GM23338 (cell line): Measurements from ENCODE around the gene PTH. TPM values are rescaled to one million over a fixed set of nuclear protein-coding genes. Genes with fewer than 3 reads are reported as not detected.
A peak's percentile ranks its signal among the peaks of the same experiment; 100 is the strongest.

ENCODE experiments used
- ATAC-seq: fragments of 200-7000 bp; cut with Tn5 transposase; 3 replicates; pipeline ENCODE4 v1.9.1; 2020
- DNase-seq: peaks from one replicate; pipeline ENCODE4 v3.0.0-alpha.2; 2015; ENCODE audit warnings: low spot score
- H2AFZ ChIP-seq: fragments of 200-600 bp; sonication (generic); 2 replicates; pipeline ENCODE4 v1.8.0; 2016; ENCODE audit warnings: antibody characterized with exemption, mild to moderate bottlenecking, moderate library complexity
- H3F3A ChIP-seq: fragments of 200-600 bp; sonication (generic); replicated peaks from 2 replicates; pipeline ENCODE4 v1.8.0; 2017; ENCODE audit warnings: antibody characterized with exemption, mixed run types, low read depth
- H3K27ac ChIP-seq: fragments of 200-600 bp; sonication (generic); 2 replicates; pipeline ENCODE4 v1.6.1; 2016; ENCODE audit warnings: low read depth
- H3K27me3 ChIP-seq: fragments of 200-600 bp; sonication (generic); 2 replicates; pipeline ENCODE4 v1.8.0; 2016; ENCODE audit warnings: mild to moderate bottlenecking, mixed run types, moderate library complexity; ENCODE audit not compliant: insufficient read depth
- H3K36me3 ChIP-seq: fragments of 200-600 bp; sonication (generic); 2 replicates; pipeline ENCODE4 v1.8.0; 2016; ENCODE audit warnings: mild to moderate bottlenecking; ENCODE audit not compliant: insufficient read depth
- H3K4me1 ChIP-seq: fragments of 200-600 bp; sonication (generic); 2 replicates; pipeline ENCODE4 v1.8.0; 2016; ENCODE audit warnings: mild to moderate bottlenecking, moderate library complexity; ENCODE audit not compliant: insufficient read depth
- H3K4me2 ChIP-seq: fragments of 200-600 bp; sonication (generic); 2 replicates; pipeline ENCODE4 v1.7.1; 2017; ENCODE audit warnings: mixed run types
- H3K4me3 ChIP-seq: fragments of 200-600 bp; sonication (generic); 2 replicates; pipeline ENCODE4 v1.6.1; 2016; ENCODE audit warnings: mixed run types
- H3K79me2 ChIP-seq: fragments of 200-600 bp; sonication (generic); replicated peaks from 2 replicates; pipeline ENCODE4 v1.8.0; 2017; ENCODE audit warnings: mild to moderate bottlenecking; ENCODE audit not compliant: insufficient read depth
- H3K9me2 ChIP-seq: fragments of 200-600 bp; sonication (generic); 2 replicates; pipeline ENCODE4 v1.8.0; 2017; ENCODE audit not compliant: insufficient read depth
- H4K20me1 ChIP-seq: fragments of 200-600 bp; sonication (generic); replicated peaks from 2 replicates; pipeline ENCODE4 v1.8.0; 2017; ENCODE audit warnings: mild to moderate bottlenecking; ENCODE audit not compliant: insufficient read depth
- H3K27ac Mint-ChIP-seq: 2 replicates; pipeline ENCODE4 v1.8.0; 2020; ENCODE audit warnings: inconsistent platforms, mild to moderate bottlenecking, moderate library complexity, mixed read lengths
- H3K27me3 Mint-ChIP-seq: 3 replicates; pipeline ENCODE4 v1.8.0; 2022; ENCODE audit warnings: low read depth, mild to moderate bottlenecking, moderate library complexity, mixed read lengths, inconsistent platforms; ENCODE audit not compliant: insufficient read depth, poor library complexity
- H3K36me3 Mint-ChIP-seq: 3 replicates; pipeline ENCODE4 v1.8.0; 2021; ENCODE audit warnings: low read depth, mild to moderate bottlenecking, inconsistent platforms, moderate library complexity, mixed read lengths
- H3K4me1 Mint-ChIP-seq: 3 replicates; pipeline ENCODE4 v1.8.0; 2020; ENCODE audit warnings: mild to moderate bottlenecking, inconsistent platforms, mixed read lengths
- H3K4me3 Mint-ChIP-seq: 3 replicates; pipeline ENCODE4 v1.8.0; 2021; ENCODE audit warnings: moderate library complexity, mild to moderate bottlenecking, inconsistent platforms, mixed read lengths
- H3K9me3 Mint-ChIP-seq: 3 replicates; pipeline ENCODE4 v1.8.0; 2020; ENCODE audit warnings: moderate library complexity, mild to moderate bottlenecking, inconsistent platforms, mixed read lengths
- CTCF ChIP-seq, 2 experiments: fragments of 200-600 bp in 1 of 2; sonication (generic) in 1 of 2; conservative IDR thresholded peaks; 2 replicates each; pipeline versions ENCODE4 v1.5.1 to v1.6.1; 2016 to 2017; ENCODE audit warnings: antibody characterized with exemption in 2 of 2, low read depth in 2 of 2, mild to moderate bottlenecking in 2 of 2, moderate library complexity in 1 of 2
- EZH2 ChIP-seq: fragments of 200-600 bp; sonication (generic); IDR thresholded peaks from one replicate; pipeline ENCODE4 v1.8.0; 2017; ENCODE audit warnings: antibody characterized with exemption, mild to moderate bottlenecking, low read depth; ENCODE audit not compliant: unreplicated experiment
- EZH2phosphoT487 ChIP-seq: fragments of 200-600 bp; sonication (generic); IDR thresholded peaks from one replicate; pipeline ENCODE4 v1.8.1; 2018; ENCODE audit warnings: antibody characterized with exemption; ENCODE audit not compliant: unreplicated experiment
- POLR2AphosphoS5 ChIP-seq: IDR thresholded peaks from 2 replicates; pipeline ENCODE4 v1.6.1; 2016; ENCODE audit warnings: antibody characterized with exemption, low read depth
- STAT1 ChIP-seq: IDR thresholded peaks from one replicate; pipeline ENCODE4 v1.6.1; 2016; ENCODE audit warnings: antibody characterized with exemption; ENCODE audit not compliant: unreplicated experiment
- ZNF331 ChIP-seq: fragments of 250-450 bp; sonication (Bioruptor Pico); IDR thresholded peaks from 2 replicates; pipeline ENCODE4 v1.5.0; 2020; ENCODE audit warnings: low read depth, mild to moderate bottlenecking, moderate library complexity
- ZNF462 ChIP-seq: fragments of 250-450 bp; sonication (Bioruptor Pico); IDR thresholded peaks from 2 replicates; pipeline ENCODE4 v1.5.0; 2020; ENCODE audit warnings: mild to moderate bottlenecking, moderate library complexity
- polyA plus RNA-seq: library from polyadenylated mRNA; unstranded; fragments of >200 nt; fragmentation: Nextera tagmentation; extraction: Ambion mirVana; gene quantifications from 2 replicates; pipeline ENCODE4 v1.2.1, GENCODE V29; 2016
- total RNA-seq: library from RNA; depleted of rRNA; stranded (reverse); fragments of >200 nt; shearing (Covaris generic); gene quantifications from 2 replicates; pipeline ENCODE4 v1.2.3, GENCODE V29; 2014
- TF ChIP-seq, protein P1 (sequence below): IDR thresholded peaks from 2 replicates; pipeline ENCODE4 v1.6.1; 2016; ENCODE audit warnings: antibody characterized with exemption

PTH gene
- total and polyA plus RNA-seq, 2 experiments from 2014 or later = not detected

- TF ChIP-seq ZNF462 (CRISPR knock-in tag) = no peak
Measured at GRCh38 chr11:13468750-13469149, 27.0 kb downstream of the PTH start (continued).

GRCh38 chr11:13465909-13466371, 29.9 kb downstream of the PTH start:
- Mint-ChIP-seq H3K4me1 (peaks cover 23% of the 10 kb centered on the region), H3K27me3 (peaks cover 10% of the 10 kb centered on the region), H3K9me3 (no peaks in the 10 kb centered on the region; the same call in 2 of the 3 replicates), H3K27ac (no peak overlapping the region), H3K4me3 (no peak overlapping the region), H3K36me3 (no peaks in the 10 kb centered on the region)
- H3K4me1 ChIP-seq = peaks cover 18% of the 10 kb centered on the region; the same call in 1 of the 2 replicates
- H3K36me3 ChIP-seq = no peaks in the 10 kb centered on the region
- H3K79me2 ChIP-seq = peaks cover 14% of the 10 kb centered on the region
- H3K4me3 ChIP-seq = no peak overlapping the region
- H3K4me2 ChIP-seq = 0 out of 2 replicates have a peak overlapping the region, but pooled peaks have one; percentile 4
- ATAC-seq (no peak), DNase-seq (peak; percentile 38)
- H3K27me3 ChIP-seq = no peaks in the 10 kb centered on the region
- no peaks in the 10 kb centered on the region for H4K20me1 ChIP-seq
- H3F3A ChIP-seq = no peaks in the 10 kb centered on the region
- 0 out of 2 replicates have a peak overlapping the region, but pooled peaks have one; percentile 10 for H3K27ac ChIP-seq
- no peaks in the 10 kb centered on the region for H3K9me2 ChIP-seq
- no peak overlapping the region for H2AFZ ChIP-seq
- TF ChIP-seq CTCF (conservative IDR thresholded peaks at IDR 0.05; ENCODE audit: low read depth in 2 of 2) = peak; percentile 59 to 77
- TF ChIP-seq, protein P1, sequence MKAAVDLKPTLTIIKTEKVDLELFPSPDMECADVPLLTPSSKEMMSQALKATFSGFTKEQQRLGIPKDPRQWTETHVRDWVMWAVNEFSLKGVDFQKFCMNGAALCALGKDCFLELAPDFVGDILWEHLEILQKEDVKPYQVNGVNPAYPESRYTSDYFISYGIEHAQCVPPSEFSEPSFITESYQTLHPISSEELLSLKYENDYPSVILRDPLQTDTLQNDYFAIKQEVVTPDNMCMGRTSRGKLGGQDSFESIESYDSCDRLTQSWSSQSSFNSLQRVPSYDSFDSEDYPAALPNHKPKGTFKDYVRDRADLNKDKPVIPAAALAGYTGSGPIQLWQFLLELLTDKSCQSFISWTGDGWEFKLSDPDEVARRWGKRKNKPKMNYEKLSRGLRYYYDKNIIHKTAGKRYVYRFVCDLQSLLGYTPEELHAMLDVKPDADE = no peak
- TF ChIP-seq POLR2AphosphoS5 = no peak
- TF ChIP-seq EZH2phosphoT487 = no peak
- no peak for TF ChIP-seq ZNF331
- TF ChIP-seq STAT1 = no peak
- TF ChIP-seq EZH2 = no peak
